SU-DHL-6 (cell line): ENCODE data around the gene TRAK1.

Source experiments
- CTCF ChIP-seq: fragments of 200-600 bp; sonication (generic); IDR thresholded peaks from one replicate; pipeline ENCODE4 v1.5.1; 2017; ENCODE audit warnings: antibody characterized with exemption, mild to moderate bottlenecking, low read length, moderate library complexity; ENCODE audit not compliant: insufficient read depth, poor library complexity, severe bottlenecking
- EZH2phosphoT487 ChIP-seq: fragments of 200-600 bp; sonication (generic), shearing (Covaris generic); conservative IDR thresholded peaks from 2 replicates; pipeline ENCODE4 v1.6.1; 2018; ENCODE audit warnings: mild to moderate bottlenecking, antibody characterized with exemption, low read length, moderate library complexity, mixed read lengths

- TF ChIP-seq CTCF, result no peak
- no peak for TF ChIP-seq EZH2phosphoT487
Observed at GRCh38 chr3:42123012-42123581, 31.9 kb downstream of the TRAK1 start.
